CD4-positive, alpha-beta T cell (primary cell): ENCODE data around the gene AIFM1. TPM values are rescaled to one million over a fixed set of nuclear protein-coding genes. Genes with fewer than 3 reads are reported as not detected.
A peak's percentile ranks its signal among the peaks of the same experiment; 100 is the strongest.

ENCODE experiments used
- ATAC-seq: fragments of 200-7000 bp; cut with Tn5 transposase; one replicate; pipeline ENCODE4 v1.10.0; 2022; ENCODE audit warnings: mild to moderate bottlenecking; ENCODE audit not compliant: poor library complexity
- CTCF ChIA-PET: fragments of 350-600 bp; sonication (Branson Sonifier 250); formaldehyde crosslinking; loops from one replicate; lab custom pipeline; 2021; ENCODE audit warnings: antibody characterized with exemption, inconsistent platforms; lab: Charles Lee
- POLR2A ChIA-PET: fragments of 350-600 bp; sonication (Branson Sonifier 250); formaldehyde crosslinking; loops from one replicate; lab custom pipeline; 2021; ENCODE audit warnings: antibody characterized with exemption, inconsistent platforms; lab: Charles Lee
- DNase-seq, 14 experiments: peaks; one replicate each; pipeline ENCODE4 v3.0.0-alpha.2; 2013 to 2020; ENCODE audit warnings: mixed read lengths in 2 of 14
- H3K27ac ChIP-seq, 2 donors: one replicate each; pipeline versions ENCODE4 v1.5.1 to v1.7.0; 2013; ENCODE audit warnings: low read length in 2 of 2, low read depth in 1 of 2, mild to moderate bottlenecking in 1 of 2
- H3K27me3 ChIP-seq, 2 experiments: 1 replicate in 1 of 2; 2 replicates in 1 of 2; pipeline versions ENCODE4 v1.6.1 to v1.7.0; 2013; ENCODE audit warnings: low read length in 2 of 2, control low read depth in 1 of 2, mild to moderate bottlenecking in 1 of 2, moderate library complexity in 1 of 2; ENCODE audit not compliant: insufficient read depth in 2 of 2, control insufficient read depth in 1 of 2
- H3K36me3 ChIP-seq: one replicate; pipeline ENCODE4 v1.6.1; 2013; ENCODE audit warnings: low read length, control low read depth; ENCODE audit not compliant: insufficient read depth
- H3K4me1 ChIP-seq: one replicate; pipeline ENCODE4 v1.6.1; 2013; ENCODE audit warnings: low read length, control low read depth; ENCODE audit not compliant: insufficient read depth
- H3K4me3 ChIP-seq: one replicate; pipeline ENCODE4 v1.5.1; 2013; ENCODE audit warnings: mild to moderate bottlenecking, low read length, moderate library complexity
- H3K9me3 ChIP-seq, 2 experiments: 1 replicate in 1 of 2; 2 replicates in 1 of 2; pipeline versions ENCODE4 v1.6.1 to v1.7.0; 2013; ENCODE audit warnings: low read length in 2 of 2, mild to moderate bottlenecking in 2 of 2, control low read depth in 1 of 2, moderate library complexity in 1 of 2; ENCODE audit not compliant: control insufficient read depth in 1 of 2, insufficient read depth in 1 of 2
- H3K27ac Mint-ChIP-seq: one replicate; pipeline ENCODE4 v1.8.0; 2020; ENCODE audit warnings: mixed read lengths
- H3K27me3 Mint-ChIP-seq: one replicate; pipeline ENCODE4 v1.8.0; 2021; ENCODE audit warnings: mixed read lengths
- H3K36me3 Mint-ChIP-seq: one replicate; pipeline ENCODE4 v1.8.0; 2021; ENCODE audit warnings: low read depth, mixed read lengths
- H3K4me1 Mint-ChIP-seq: one replicate; pipeline ENCODE4 v1.8.0; 2021; ENCODE audit warnings: low read depth, mixed read lengths
- H3K4me3 Mint-ChIP-seq: one replicate; pipeline ENCODE4 v1.8.0; 2020; ENCODE audit warnings: mild to moderate bottlenecking, mixed read lengths
- H3K9me3 Mint-ChIP-seq: one replicate; pipeline ENCODE4 v1.8.0; 2020; ENCODE audit warnings: mixed read lengths
- intact Hi-C, 2 experiments: fragments of 100-400 bp; cut with DNase I in 1 of 2; cut with micrococcal nuclease in 1 of 2; formaldehyde crosslinking; loops; one replicate each; pipeline versions ENCODE4 v1.15.1 to v1.9.0; 2023 to 2025; cut with DNase I, micrococcal nuclease
- total RNA-seq, 174 experiments: library from RNA in 2 of 174; stranded (reverse) in 2 of 174; gene quantifications; one replicate each; pipeline ENCODE4 v1.2.3 and lab custom pipeline; 2021 to 2026
- TF ChIP-seq, protein P1 (sequence below): fragments of 200-600 bp; IDR thresholded peaks from one replicate; pipeline ENCODE4 v1.8.0; 2022; ENCODE audit warnings: antibody characterized with exemption, mild to moderate bottlenecking

AIFM1 gene
- total RNA-seq, 2 experiments from 2014 or later: 6.1 to 6.4 TPM

DNA sequence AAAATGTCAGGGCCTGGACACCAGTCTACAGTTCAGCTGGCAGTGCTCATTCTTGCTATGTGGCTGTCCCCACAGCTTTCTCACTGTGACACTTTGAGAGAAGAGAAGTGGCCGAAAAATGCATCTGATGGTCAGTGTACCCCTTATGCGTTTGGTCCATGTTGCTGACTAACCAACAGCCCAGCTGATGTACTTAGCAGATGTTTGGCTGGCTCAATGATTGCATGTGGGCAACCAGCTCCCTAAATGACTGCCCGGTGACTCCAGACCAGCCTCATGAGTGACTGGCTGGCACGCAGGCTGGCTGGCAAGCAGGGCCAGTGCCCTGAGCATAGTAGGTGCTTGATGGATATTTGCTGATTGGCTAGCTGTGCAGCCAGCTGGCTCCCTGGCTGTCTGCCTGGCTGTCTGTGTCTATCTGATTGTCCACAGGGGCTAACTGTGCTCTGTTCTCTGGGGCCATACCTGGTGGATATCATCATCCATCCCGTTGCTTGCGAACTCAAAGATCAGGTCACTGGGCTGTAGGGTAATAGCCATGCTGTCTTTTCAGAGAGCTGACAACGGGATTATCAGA is 84.8 kb downstream of the AIFM1 start:
- Mint-ChIP-seq H3K36me3 (peaks cover 13% of the 10 kb centered on the region), H3K4me3 (no peak overlapping the region), H3K27me3 (no peaks in the 10 kb centered on the region), H3K4me1 (peaks cover 45% of the 10 kb centered on the region), H3K27ac (peak overlapping the region; percentile 93), H3K9me3 (no peaks in the 10 kb centered on the region)
- Histone ChIP-seq H3K4me3 (no peak overlapping the region), H3K27me3 (no peaks in the 10 kb centered on the region), H3K4me1 (peaks cover 62% of the 10 kb centered on the region), H3K27ac (peak overlapping the region in 1 of 2 donors; percentile 61), H3K9me3 (no peaks in the 10 kb centered on the region), H3K36me3 (peaks cover 18% of the 10 kb centered on the region)
- TF ChIP-seq, protein P1, sequence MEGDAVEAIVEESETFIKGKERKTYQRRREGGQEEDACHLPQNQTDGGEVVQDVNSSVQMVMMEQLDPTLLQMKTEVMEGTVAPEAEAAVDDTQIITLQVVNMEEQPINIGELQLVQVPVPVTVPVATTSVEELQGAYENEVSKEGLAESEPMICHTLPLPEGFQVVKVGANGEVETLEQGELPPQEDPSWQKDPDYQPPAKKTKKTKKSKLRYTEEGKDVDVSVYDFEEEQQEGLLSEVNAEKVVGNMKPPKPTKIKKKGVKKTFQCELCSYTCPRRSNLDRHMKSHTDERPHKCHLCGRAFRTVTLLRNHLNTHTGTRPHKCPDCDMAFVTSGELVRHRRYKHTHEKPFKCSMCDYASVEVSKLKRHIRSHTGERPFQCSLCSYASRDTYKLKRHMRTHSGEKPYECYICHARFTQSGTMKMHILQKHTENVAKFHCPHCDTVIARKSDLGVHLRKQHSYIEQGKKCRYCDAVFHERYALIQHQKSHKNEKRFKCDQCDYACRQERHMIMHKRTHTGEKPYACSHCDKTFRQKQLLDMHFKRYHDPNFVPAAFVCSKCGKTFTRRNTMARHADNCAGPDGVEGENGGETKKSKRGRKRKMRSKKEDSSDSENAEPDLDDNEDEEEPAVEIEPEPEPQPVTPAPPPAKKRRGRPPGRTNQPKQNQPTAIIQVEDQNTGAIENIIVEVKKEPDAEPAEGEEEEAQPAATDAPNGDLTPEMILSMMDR: no peak
- DNase-seq (no peak), ATAC-seq (no peak)
- intact Hi-C loops: loop anchor here in 1 of 2 experiments (1.0 to 2.0 kb wide), 2 partner anchors 40 to 111 kb away; no protein-coding TSS in a partner anchor
- ChIA-PET CTCF (interaction anchor here (1.0 to 5.6 kb wide), 8 partner anchors 8 to 836 kb away, joined by 3 to 76 read pairs (median 4); no protein-coding TSS in a partner anchor), POLR2A (interaction anchor here (1.2 to 2.6 kb wide), 4 partner anchors 29 to 96 kb away, joined by 4 to 15 read pairs (median 7); partner anchors contain the start of genes AIFM1 and ELF4)

DNA sequence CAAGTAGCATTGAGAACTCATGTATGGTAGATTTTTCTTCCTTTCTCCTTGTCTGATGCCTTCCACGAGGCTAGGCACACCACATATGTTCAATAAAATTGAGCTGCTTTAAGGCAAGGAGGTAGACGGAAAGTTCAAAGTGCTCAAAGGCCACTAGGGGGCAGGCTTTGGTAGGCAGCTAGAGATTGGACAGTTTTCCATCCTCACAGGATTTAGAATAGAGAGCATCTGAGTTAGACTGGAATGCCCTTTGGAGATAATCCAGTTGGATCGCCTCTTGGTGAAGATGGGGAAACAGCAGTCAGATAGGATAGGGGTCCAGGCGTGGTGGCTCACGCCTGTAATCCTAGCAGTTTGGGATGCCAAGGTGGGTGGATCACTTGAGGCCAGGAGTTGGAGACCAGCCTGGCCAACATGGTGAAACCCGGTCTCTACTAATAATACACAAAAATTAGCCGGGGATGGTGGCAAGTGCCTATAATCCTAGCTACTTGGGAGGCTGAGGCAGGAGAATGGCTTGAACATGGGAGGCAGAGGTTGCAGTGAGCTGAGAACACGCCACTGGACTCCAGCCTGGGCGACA is 85.7 kb downstream of the AIFM1 start:
- peaks cover 42% of the 10 kb centered on the region for H3K4me1 Mint-ChIP-seq

More for the DNA sequence above, 85.7 kb downstream of the AIFM1 start:
- Mint-ChIP-seq H3K4me3 (peak overlapping the region; percentile 34), H3K27me3 (no peaks in the 10 kb centered on the region), H3K9me3 (no peaks in the 10 kb centered on the region), H3K27ac (peak overlapping the region; percentile 75), H3K36me3 (peaks cover 17% of the 10 kb centered on the region)
- H3K4me3 ChIP-seq: no peak overlapping the region
- ATAC-seq (no peak), DNase-seq (peak; percentile 21 to 80 (median 44))
- CTCF ChIA-PET: interaction anchor here (0.6 to 5.6 kb wide), 18 partner anchors 9 to 837 kb away, joined by 3 to 76 read pairs (median 4); no protein-coding TSS in a partner anchor
- TF ChIP-seq, protein P1: peak; percentile 66
- POLR2A ChIA-PET: interaction anchor here (0.9 to 1.1 kb wide), 4 partner anchors 12 to 86 kb away, joined by 3 to 4 read pairs (median 4); partner anchors contain the start of gene AIFM1
- H3K4me1 ChIP-seq: peaks cover 54% of the 10 kb centered on the region
- H3K27me3 ChIP-seq: no peaks in the 10 kb centered on the region
- no peaks in the 10 kb centered on the region for H3K9me3 ChIP-seq
- intact Hi-C loops: loop anchor here (1.0 to 5.0 kb wide), 3 partner anchors 41 to 837 kb away; no protein-coding TSS in a partner anchor
- H3K27ac ChIP-seq: no peak overlapping the region
- peaks cover 18% of the 10 kb centered on the region for H3K36me3 ChIP-seq

Other genes starting within 250 kb of the AIFM1 start
- gene BCORL1, start 183.2 kb downstream of the AIFM1 start, total RNA-seq: 1 to 10 TPM; 3.4 to 3.5 TPM
- gene ELF4, start 55.3 kb downstream of the AIFM1 start, total RNA-seq: 10 to 100 TPM; 17.3 to 17.4 TPM
- 10 to 100 TPM; 14.4 to 14.8 TPM for gene RAB33A, start 6.1 kb upstream of the AIFM1 start, total RNA-seq
- 1 to 10 TPM; 3.7 to 4.2 TPM for gene ZNF280C, start 103.1 kb upstream of the AIFM1 start, total RNA-seq
- gene SLC25A14, start 174.1 kb upstream of the AIFM1 start, total RNA-seq: 10 to 100 TPM; 12.2 to 13.0 TPM
- gene GPR119, start 219.8 kb upstream of the AIFM1 start, total RNA-seq: not detected
- gene RBMX2, start 236.1 kb upstream of the AIFM1 start, total RNA-seq: 10 to 100 TPM; 20.5 to 21.5 TPM